Brain microvascular endothelial cell (primary cell): ENCODE measurements around the gene SLC8A2.

Experiments used
- DNase-seq: peaks from one replicate; pipeline ENCODE4 v3.0.0-alpha.2; 2020
- H3K27ac ChIP-seq: fragments of 250-450 bp; sonication (Bioruptor Pico); 2 replicates; pipeline ENCODE4 v1.5.1; 2020; ENCODE audit warnings: mild to moderate bottlenecking, moderate library complexity
- H3K27me3 ChIP-seq: fragments of 250-450 bp; sonication (Bioruptor Pico); replicated peaks from 2 replicates; pipeline ENCODE4 v1.5.1; 2020; ENCODE audit warnings: mild to moderate bottlenecking
- H3K36me3 ChIP-seq: fragments of 250-450 bp; sonication (Bioruptor Pico); replicated peaks from 2 replicates; pipeline ENCODE4 v1.5.1; 2020; ENCODE audit warnings: mild to moderate bottlenecking
- H3K4me3 ChIP-seq: 2 replicates; pipeline ENCODE4 v1.5.1; 2011; ENCODE audit warnings: low read depth, mild to moderate bottlenecking, control low read depth, low read length, moderate library complexity
- CTCF ChIP-seq: IDR thresholded peaks from 2 replicates; pipeline ENCODE4 v1.5.1; 2011; ENCODE audit warnings: low read depth, mild to moderate bottlenecking, moderate library complexity, low read length, control low read depth, inconsistent platforms; ENCODE audit errors: missing control alignments
- in situ Hi-C: cut with HindIII; loops from 2 replicates; pipeline ENCODE4 v1.10.0; 2017; ENCODE audit warnings: low sequenced_read_pairs, low pct_ligation_motif_present

The SLC8A2 gene

GRCh38 chr19:47411101-47411500 lies 60.6 kb downstream of the SLC8A2 start:
- in situ Hi-C loops, result no loop called here
- DNase-seq, result no peak
- Histone ChIP-seq H3K36me3 (no peaks in the 10 kb centered on the region), H3K27ac (no peak overlapping the region), H3K4me3 (no peak overlapping the region), H3K27me3 (no peaks in the 10 kb centered on the region)
- no peak for TF ChIP-seq CTCF

GRCh38 chr19:47408156-47408938 lies 63.3 kb downstream of the SLC8A2 start:
- Histone ChIP-seq H3K27me3 (no peaks in the 10 kb centered on the region), H3K27ac (no peak overlapping the region), H3K4me3 (no peak overlapping the region), H3K36me3 (no peaks in the 10 kb centered on the region)
- DNase-seq, result no peak
- in situ Hi-C loops, result no loop called here
- TF ChIP-seq CTCF, result no peak

- H3K27me3 ChIP-seq, result no peaks in the 10 kb centered on the region
- no peak for TF ChIP-seq CTCF
- in situ Hi-C loops, result no loop called here
Observed at GRCh38 chr19:47407417-47407774, 64.3 kb downstream of the SLC8A2 start.

GRCh38 chr19:47406711-47407416 lies 64.8 kb downstream of the SLC8A2 start:
- H3K27ac ChIP-seq, result no peak overlapping the region
- H3K27me3 ChIP-seq, result no peaks in the 10 kb centered on the region
- no peaks in the 10 kb centered on the region for H3K36me3 ChIP-seq
- in situ Hi-C loops, result no loop called here
- H3K4me3 ChIP-seq, result no peak overlapping the region
- TF ChIP-seq CTCF, result no peak
- DNase-seq, result no peak

More at GRCh38 chr19:47407417-47407774, 64.3 kb downstream of the SLC8A2 start:
- DNase-seq, result no peak
- Histone ChIP-seq H3K36me3 (no peaks in the 10 kb centered on the region), H3K27ac (no peak overlapping the region), H3K4me3 (no peak overlapping the region)

GRCh38 chr19:47405854-47406417 lies 65.8 kb downstream of the SLC8A2 start:
- no peaks in the 10 kb centered on the region for H3K27me3 ChIP-seq
- H3K4me3 ChIP-seq, result no peak overlapping the region
- in situ Hi-C loops, result no loop called here
- DNase-seq, result no peak
- no peak for TF ChIP-seq CTCF
- no peaks in the 10 kb centered on the region for H3K36me3 ChIP-seq
- H3K27ac ChIP-seq, result no peak overlapping the region
